ENCODE measurements around the gene SMIM3. TPM values are rescaled to one million over a fixed set of nuclear protein-coding genes. Genes with fewer than 3 reads are reported as not detected.

The SMIM3 gene
- total RNA-seq, result 71.0 and 86.1 TPM in 2 replicates

GRCh38 chr5:150778517-150779396 is at the start of gene SMIM3:
TSS of gene SMIM3 (plus strand) at chr5:150778757. CDS start at chr5:150795441, 16,684 bp downstream.

DNA sequence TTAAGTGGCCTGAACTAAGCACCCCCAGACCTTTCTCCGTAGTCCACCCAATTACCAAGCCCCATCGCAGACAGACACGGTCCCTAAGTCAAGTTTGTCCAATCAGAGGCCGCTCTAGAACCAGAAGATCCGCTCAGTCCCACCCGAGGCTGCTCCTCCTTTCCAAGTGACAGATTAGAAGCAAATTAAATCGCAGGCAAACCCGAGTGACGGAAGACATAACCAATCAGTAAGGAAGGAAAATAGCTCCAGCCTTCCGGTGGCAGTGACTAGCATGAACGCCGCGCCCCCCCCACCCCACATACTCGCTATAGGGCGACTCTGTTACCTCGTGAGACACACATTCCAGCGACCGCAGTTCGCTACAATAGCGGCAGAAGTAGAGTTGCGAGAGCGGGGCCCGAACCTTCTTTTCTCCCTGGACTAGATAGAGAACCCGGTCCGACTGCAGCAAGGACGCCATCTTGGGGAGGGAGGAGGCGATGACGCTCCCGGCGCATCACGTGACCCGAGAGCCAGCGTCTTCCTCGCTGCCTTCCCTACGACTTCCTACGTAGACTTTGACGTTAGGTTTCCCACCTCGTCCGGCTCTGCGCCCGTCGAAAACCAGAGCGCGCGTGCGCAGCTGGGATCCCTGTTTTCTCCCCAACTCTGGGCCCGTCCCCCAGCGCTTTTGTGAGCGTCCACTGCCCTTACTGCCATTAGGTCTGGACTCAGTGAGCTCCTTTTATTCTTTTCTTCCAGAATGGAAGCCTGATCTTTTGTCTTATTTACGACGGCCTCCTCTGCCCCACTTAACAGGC is 19.8 kb upstream of the SMIM3 start, which contains the start of gene DCTN4:
TSS of gene DCTN4 (minus strand) at position 487 of the 803 bp plus-strand sequence. CDS start at position 463, 24 bp downstream.

GRCh38 chr5:150846308-150846653 is 67.7 kb downstream of the SMIM3 start, which contains the start of gene IRGM:
TSS of gene IRGM (plus strand) at chr5:150846521. CDS start at chr5:150848124, 1,603 bp downstream.

Other genes with a start within 250 kb of the SMIM3 start
- gene SYNPO, start 138.1 kb upstream of the SMIM3 start, total RNA-seq, result 68.2 and 86.0 TPM in 2 replicates
- 0.54 TPM in 1 of 2 replicates, not detected in the other for gene MYOZ3, start 117.5 kb upstream of the SMIM3 start, total RNA-seq
- gene RBM22, start 77.7 kb upstream of the SMIM3 start, total RNA-seq, result 35.8 and 46.9 TPM in 2 replicates
- gene DCTN4, start 19.7 kb upstream of the SMIM3 start, total RNA-seq, result 36.1 and 43.3 TPM in 2 replicates
- not detected in 2 replicates for gene IRGM, start 67.8 kb downstream of the SMIM3 start, total RNA-seq
- 4.0 and 4.5 TPM in 2 replicates for gene ZNF300, start 126.2 kb downstream of the SMIM3 start, total RNA-seq
- 8.9 and 15.9 TPM in 2 replicates for gene GPX3, start 241.8 kb downstream of the SMIM3 start, total RNA-seq